Activated T-cell treated with anti-CD3 and anti-CD28 coated beads, Interleukin-2, amount 50 U/mL, for 4 hours (primary cell): ENCODE results near the gene ABHD6. TPM values are rescaled to one million over a fixed set of nuclear protein-coding genes. Genes with fewer than 3 reads are reported as not detected.
"Not testable (repeated sequence)": the region's sequence is repeated elsewhere in the genome, so short reads cannot be mapped to it uniquely, and the experiment has no call there.

ENCODE experiments used
- ATAC-seq, 2 donors: fragments of 200-7000 bp; cut with Tn5 transposase; one replicate each; pipeline ENCODE4 v1.10.0; 2021
- DNase-seq: peaks from one replicate; pipeline ENCODE4 v3.0.0-alpha.2; 2020
- H3K27me3 Mint-ChIP-seq: one replicate; pipeline ENCODE4 v1.8.0; 2021; ENCODE audit warnings: low read depth, mixed read lengths
- H3K36me3 Mint-ChIP-seq: one replicate; pipeline ENCODE4 v1.8.0; 2022; ENCODE audit warnings: mixed read lengths; ENCODE audit not compliant: insufficient read depth
- H3K4me1 Mint-ChIP-seq: one replicate; pipeline ENCODE4 v1.8.0; 2021; ENCODE audit warnings: low read depth, mixed read lengths
- H3K4me3 Mint-ChIP-seq: one replicate; pipeline ENCODE4 v1.8.0; 2021; ENCODE audit warnings: mild to moderate bottlenecking, moderate library complexity, mixed read lengths
- H3K9me3 Mint-ChIP-seq: one replicate; pipeline ENCODE4 v1.8.0; 2021; ENCODE audit warnings: mixed read lengths
- total RNA-seq, 3 donors: library from RNA; stranded (reverse); gene quantifications; one replicate each; pipeline ENCODE4 v1.2.1, GENCODE V29; 2021

The ABHD6 gene
- total RNA-seq, 3 donors from 2014 or later = 4.0 to 7.9 (median 6.7) TPM

- not testable (repeated sequence) for ATAC-seq, DNase-seq, H3K9me3 Mint-ChIP-seq, H3K27me3 Mint-ChIP-seq, H3K4me1 Mint-ChIP-seq, H3K4me3 Mint-ChIP-seq, H3K36me3 Mint-ChIP-seq
Observed at GRCh38 chr3:58267543-58267942, 30.0 kb downstream of the ABHD6 start.

DNA sequence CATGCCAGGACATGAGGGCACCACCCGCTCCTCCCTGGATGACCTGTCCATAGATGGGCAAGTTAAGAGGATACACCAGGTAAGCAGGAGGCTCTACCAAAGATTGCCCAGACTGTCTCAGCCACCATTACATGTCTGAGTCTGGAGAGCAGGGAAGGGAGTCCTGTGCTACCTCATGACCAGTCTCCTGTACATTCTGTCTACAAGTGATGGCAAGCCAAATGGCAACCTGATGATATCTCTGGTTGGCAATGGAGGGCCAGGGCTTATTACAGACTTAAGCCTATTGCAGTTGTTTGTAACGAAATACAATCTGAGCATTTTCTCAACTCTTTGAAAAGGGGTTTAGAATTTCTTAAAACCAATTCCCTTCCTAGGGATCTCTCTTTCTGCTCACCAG is 31.8 kb downstream of the ABHD6 start:
- no peaks in the 10 kb centered on the region for H3K9me3 Mint-ChIP-seq
- DNase-seq (no peak), ATAC-seq (no peak)
- no peaks in the 10 kb centered on the region for H3K27me3 Mint-ChIP-seq
- H3K4me1 Mint-ChIP-seq = peaks cover 5% of the 10 kb centered on the region
- peaks cover 13% of the 10 kb centered on the region for H3K36me3 Mint-ChIP-seq
- H3K4me3 Mint-ChIP-seq = no peak overlapping the region

DNA sequence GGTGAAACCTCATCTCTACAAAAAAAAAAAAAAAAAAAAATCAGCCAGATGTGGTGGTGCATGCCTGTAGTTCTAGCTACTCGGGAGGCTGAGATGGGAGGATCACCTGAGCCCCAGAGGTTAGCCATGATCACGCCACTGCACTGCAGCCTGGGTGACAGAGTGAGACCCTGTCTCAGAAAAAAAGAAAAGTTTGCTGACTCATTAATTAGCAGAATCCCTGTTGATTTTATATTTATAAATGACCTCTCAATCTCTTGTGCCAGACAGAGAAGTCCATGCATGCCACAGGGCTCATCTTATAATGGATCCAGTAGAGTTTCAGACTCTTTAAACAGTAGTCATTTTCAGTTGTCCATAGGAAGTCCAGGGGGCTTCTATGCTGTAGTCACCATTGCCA is 32.9 kb downstream of the ABHD6 start:
- peaks cover 5% of the 10 kb centered on the region for H3K4me1 Mint-ChIP-seq
- no peak for DNase-seq
- peaks cover 18% of the 10 kb centered on the region for H3K36me3 Mint-ChIP-seq
- H3K4me3 Mint-ChIP-seq = no peak overlapping the region
- no peak for ATAC-seq
- H3K9me3 Mint-ChIP-seq = no peaks in the 10 kb centered on the region
- no peaks in the 10 kb centered on the region for H3K27me3 Mint-ChIP-seq

DNA sequence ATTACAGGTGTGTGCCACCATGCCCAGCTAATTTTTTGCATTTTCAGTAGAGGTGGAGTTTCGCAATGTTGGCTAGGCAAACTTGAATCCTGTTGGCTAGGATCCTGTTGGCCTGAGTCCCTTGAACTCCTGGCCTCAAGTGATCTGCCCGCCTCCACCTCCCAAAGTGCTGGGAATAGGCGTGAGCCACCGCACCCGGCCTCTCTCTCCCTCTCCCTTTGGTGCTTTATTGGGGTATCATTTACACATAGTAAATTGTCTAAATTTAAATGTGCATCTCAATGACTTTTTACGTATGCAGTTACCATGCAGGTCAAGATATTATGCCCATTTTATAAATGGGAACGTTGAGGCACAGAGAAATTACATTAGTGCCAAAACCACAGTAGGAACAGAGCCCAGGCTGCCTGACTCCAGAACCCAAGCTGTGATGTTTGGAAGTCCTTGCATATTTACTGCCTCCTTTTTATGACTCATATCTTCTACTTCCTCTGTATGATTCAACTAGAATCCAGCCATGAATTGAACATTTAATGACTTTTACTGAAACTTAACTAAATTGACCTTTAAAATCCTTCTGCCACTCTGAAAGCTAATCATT is 34.4 kb downstream of the ABHD6 start:
- Mint-ChIP-seq H3K27me3 (no peaks in the 10 kb centered on the region), H3K4me1 (peaks cover 5% of the 10 kb centered on the region), H3K4me3 (no peak overlapping the region), H3K36me3 (peaks cover 22% of the 10 kb centered on the region), H3K9me3 (no peaks in the 10 kb centered on the region)
- DNase-seq (no peak), ATAC-seq (peak in 1 of 2 donors; percentile 55)

DNA sequence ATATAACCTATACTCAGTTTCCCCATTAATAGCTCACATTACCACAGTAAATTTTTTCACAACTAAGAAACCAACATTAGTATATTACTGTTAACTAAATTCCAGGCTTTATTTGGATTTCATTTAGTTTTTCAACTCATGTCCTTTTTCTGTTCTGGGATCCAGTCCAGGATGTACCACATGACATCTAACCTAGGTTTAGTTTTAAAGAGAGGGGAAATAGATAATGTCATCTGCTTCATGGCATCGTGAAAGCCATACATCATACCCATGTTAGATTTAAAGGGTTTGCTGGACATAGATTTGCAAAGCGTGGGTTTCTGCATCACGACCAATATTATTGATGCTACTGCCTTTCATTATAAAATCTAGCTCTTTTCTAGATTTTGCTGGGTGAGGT is 35.3 kb downstream of the ABHD6 start:
- Mint-ChIP-seq H3K4me1 (peaks cover 5% of the 10 kb centered on the region), H3K9me3 (no peaks in the 10 kb centered on the region), H3K27me3 (no peaks in the 10 kb centered on the region), H3K4me3 (no peak overlapping the region), H3K36me3 (peaks cover 23% of the 10 kb centered on the region)
- ATAC-seq (no peak), DNase-seq (no peak)

GRCh38 chr3:58273362-58273761 is 35.8 kb downstream of the ABHD6 start:
- not testable (repeated sequence) for H3K4me1 Mint-ChIP-seq, ATAC-seq, H3K27me3 Mint-ChIP-seq, H3K9me3 Mint-ChIP-seq, H3K4me3 Mint-ChIP-seq, DNase-seq
- H3K36me3 Mint-ChIP-seq = peaks cover 20% of the 10 kb centered on the region

DNA sequence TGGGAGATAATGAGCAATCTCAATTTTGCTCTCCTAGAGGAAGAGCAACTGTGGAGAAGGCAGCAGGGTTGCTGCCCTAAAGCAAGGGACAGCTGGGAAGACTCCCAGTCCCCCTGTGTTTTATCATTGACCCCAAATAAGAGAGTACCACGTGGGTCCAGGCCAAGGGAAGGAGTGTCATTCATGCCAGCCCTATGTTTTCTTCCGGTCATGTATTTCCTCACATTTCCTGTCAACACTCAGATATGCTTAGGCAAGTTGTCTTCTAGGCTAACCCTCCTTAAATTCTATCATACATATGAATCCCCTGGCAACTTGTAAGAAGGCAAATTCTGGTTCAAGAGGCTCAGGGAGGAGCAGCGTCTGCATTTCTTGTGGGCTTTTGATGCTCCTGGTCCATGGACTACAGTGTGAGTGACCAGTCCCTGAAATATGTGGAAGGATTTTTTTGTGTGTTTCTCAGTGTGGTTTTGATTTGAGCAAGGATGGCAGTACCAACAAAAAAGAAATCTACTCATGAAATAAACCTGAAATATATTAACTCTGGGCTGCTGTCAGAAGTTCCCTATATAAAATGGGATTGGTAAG is 36.5 kb downstream of the ABHD6 start:
- peaks cover 27% of the 10 kb centered on the region for H3K36me3 Mint-ChIP-seq
- ATAC-seq (no peak), DNase-seq (no peak)
- no peaks in the 10 kb centered on the region for H3K9me3 Mint-ChIP-seq
- H3K27me3 Mint-ChIP-seq = no peaks in the 10 kb centered on the region
- H3K4me3 Mint-ChIP-seq = no peak overlapping the region
- peaks cover 5% of the 10 kb centered on the region for H3K4me1 Mint-ChIP-seq

DNA sequence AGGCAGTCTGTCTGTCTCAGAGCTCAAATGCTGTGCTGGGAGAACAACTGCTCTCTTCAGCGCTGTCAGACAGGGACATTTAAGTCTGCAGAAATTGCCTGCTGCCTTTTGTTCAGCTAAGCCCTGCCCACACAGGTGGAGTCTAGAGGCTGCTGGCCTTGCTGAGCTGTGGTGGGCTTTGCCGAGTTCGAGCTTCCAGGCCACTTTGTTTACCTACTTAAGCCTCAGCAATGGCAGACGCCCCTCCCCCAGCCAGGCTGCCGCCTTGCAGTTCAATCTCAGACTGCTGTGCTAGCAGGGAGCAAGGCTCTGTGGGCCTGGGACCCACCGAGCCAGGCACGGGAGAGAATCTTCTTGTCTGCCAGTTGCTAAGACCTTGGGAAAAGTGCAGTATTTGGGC is 43.5 kb downstream of the ABHD6 start:
- no peaks in the 10 kb centered on the region for H3K27me3 Mint-ChIP-seq
- no peak for DNase-seq
- H3K9me3 Mint-ChIP-seq = no peaks in the 10 kb centered on the region
- peaks cover 24% of the 10 kb centered on the region for H3K36me3 Mint-ChIP-seq
- ATAC-seq = no peak
- H3K4me1 Mint-ChIP-seq = no peaks in the 10 kb centered on the region
- H3K4me3 Mint-ChIP-seq = no peak overlapping the region

DNA sequence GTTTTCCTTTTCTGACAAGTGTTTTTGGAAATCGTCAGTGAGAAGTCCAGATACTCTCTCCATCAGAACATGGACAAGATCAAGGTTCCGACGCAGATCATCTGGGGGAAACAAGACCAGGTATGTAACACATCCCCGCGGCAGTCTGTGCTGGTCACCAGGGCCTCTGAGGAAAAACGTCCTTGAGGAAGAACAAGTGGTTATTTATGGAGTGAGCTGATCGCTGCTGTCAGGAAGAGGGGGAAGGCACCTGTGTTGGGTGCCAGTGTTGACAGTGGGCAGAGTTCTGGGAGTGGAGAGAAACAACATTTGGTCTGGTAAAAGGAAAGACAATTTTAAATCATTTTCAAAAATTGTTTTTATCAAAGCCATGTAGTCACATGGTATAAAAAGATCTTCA is 47.7 kb downstream of the ABHD6 start:
- Mint-ChIP-seq H3K36me3 (peaks cover 11% of the 10 kb centered on the region), H3K4me3 (no peak overlapping the region), H3K4me1 (no peaks in the 10 kb centered on the region), H3K9me3 (no peaks in the 10 kb centered on the region), H3K27me3 (no peaks in the 10 kb centered on the region)
- DNase-seq = no peak
- ATAC-seq = no peak

DNA sequence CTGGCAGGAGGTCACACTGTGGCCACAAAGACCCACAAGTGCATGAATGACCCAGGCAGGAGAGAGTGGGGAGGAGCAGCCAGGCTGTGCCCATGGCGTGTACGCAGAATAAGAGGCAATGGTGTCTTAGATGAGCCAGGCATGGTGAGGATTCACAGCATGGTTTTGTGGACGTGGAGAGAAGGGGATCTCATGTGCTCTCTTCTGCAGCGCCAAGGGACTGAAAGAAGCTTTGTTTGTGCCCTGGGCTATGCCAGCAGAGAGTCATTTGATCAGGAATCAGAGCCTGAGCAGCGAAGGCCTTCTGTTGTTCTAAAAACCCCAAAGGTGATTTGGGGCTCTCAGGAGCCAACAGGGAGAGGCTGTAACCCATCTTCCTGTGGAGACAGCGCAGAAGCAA is 49.8 kb downstream of the ABHD6 start:
- Mint-ChIP-seq H3K9me3 (no peaks in the 10 kb centered on the region), H3K27me3 (no peaks in the 10 kb centered on the region), H3K4me3 (no peak overlapping the region), H3K4me1 (no peaks in the 10 kb centered on the region), H3K36me3 (peaks cover 8% of the 10 kb centered on the region)
- ATAC-seq (no peak), DNase-seq (no peak)

- Mint-ChIP-seq H3K9me3 (no peaks in the 10 kb centered on the region), H3K4me3 (no peak overlapping the region), H3K36me3 (peaks cover 8% of the 10 kb centered on the region), H3K4me1 (no peaks in the 10 kb centered on the region), H3K27me3 (no peaks in the 10 kb centered on the region)
- DNase-seq = no peak
- no peak for ATAC-seq
Observed at GRCh38 chr3:58288011-58288728, 50.6 kb downstream of the ABHD6 start.

GRCh38 chr3:58288964-58289613 is 51.5 kb downstream of the ABHD6 start:
- H3K4me3 Mint-ChIP-seq, H3K4me1 Mint-ChIP-seq, H3K27me3 Mint-ChIP-seq, H3K9me3 Mint-ChIP-seq, DNase-seq, ATAC-seq, H3K36me3 Mint-ChIP-seq: not testable (repeated sequence)

DNA sequence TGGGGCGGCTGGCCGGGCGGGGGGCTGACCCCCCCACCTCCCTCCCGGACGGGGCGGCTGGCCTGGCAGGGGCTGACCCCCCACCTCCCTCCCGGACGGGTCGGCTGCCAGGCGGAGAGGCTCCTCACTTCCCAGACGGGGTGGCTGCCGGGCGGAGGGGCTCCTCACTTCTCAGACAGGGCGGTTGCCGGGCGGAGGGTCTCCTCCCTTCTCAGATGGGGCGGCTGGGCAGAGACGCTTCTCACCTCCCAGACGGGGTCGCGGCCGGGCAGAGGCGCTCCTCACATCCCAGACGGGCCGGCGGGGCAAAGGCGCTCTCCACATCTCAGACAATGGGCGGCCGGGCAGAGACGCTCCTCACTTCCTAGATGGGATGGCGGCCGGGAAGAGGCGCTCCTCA is 52.9 kb downstream of the ABHD6 start:
- H3K9me3 Mint-ChIP-seq, H3K27me3 Mint-ChIP-seq, H3K36me3 Mint-ChIP-seq, DNase-seq, H3K4me1 Mint-ChIP-seq, H3K4me3 Mint-ChIP-seq, ATAC-seq: not testable (repeated sequence)

- Mint-ChIP-seq H3K27me3 (no peaks in the 10 kb centered on the region), H3K9me3 (no peaks in the 10 kb centered on the region), H3K4me1 (no peaks in the 10 kb centered on the region), H3K4me3 (no peak overlapping the region), H3K36me3 (peaks cover 6% of the 10 kb centered on the region)
- ATAC-seq = no peak
- DNase-seq = no peak
Observed at GRCh38 chr3:58291671-58292338, 54.2 kb downstream of the ABHD6 start.
